Vagina (tissue), 2 donors: ENCODE measurements around the gene TRAPPC10. TPM values are rescaled to one million over a fixed set of nuclear protein-coding genes. Genes with fewer than 3 reads are reported as not detected.
A peak's percentile ranks its signal among the peaks of the same experiment; 100 is the strongest.

Experiments
- DNase-seq, 2 donors: peaks; one replicate each; pipeline ENCODE4 v3.0.0-alpha.2; 2017; ENCODE audit errors: extremely low spot score in 2 of 2
- H3K27ac ChIP-seq: fragments of 200-600 bp; sonication (generic); one replicate; pipeline ENCODE4 v1.5.1; 2019
- H3K27me3 ChIP-seq: fragments of 200-600 bp; sonication (generic); one replicate; pipeline ENCODE4 v1.5.1; 2019
- H3K36me3 ChIP-seq, 2 donors: fragments of 200-600 bp; sonication (generic); one replicate each; pipeline ENCODE4 v1.5.1; 2017 to 2019
- H3K4me1 ChIP-seq: fragments of 200-600 bp; sonication (generic); one replicate; pipeline ENCODE4 v1.5.1; 2019
- H3K4me3 ChIP-seq, 2 donors: fragments of 200-600 bp; sonication (generic); 1 replicate in 1 of 2; 2 replicates in 1 of 2; pipeline ENCODE4 v1.5.1; 2016 to 2019
- H3K9me3 ChIP-seq: fragments of 200-600 bp; sonication (generic); one replicate; pipeline ENCODE4 v1.5.1; 2019
- CTCF ChIP-seq, 3 experiments: fragments of 450-650 bp in 2 of 3; fragments of 200-600 bp in 1 of 3; sonication (generic) in 1 of 3; IDR thresholded peaks; one replicate each; pipeline ENCODE4 v1.5.1; 2017 to 2019; ENCODE audit warnings: antibody characterized with exemption in 3 of 3, mild to moderate bottlenecking in 2 of 3, moderate library complexity in 2 of 3
- POLR2A ChIP-seq, 2 donors: fragments of 450-650 bp; IDR thresholded peaks; one replicate each; pipeline ENCODE4 v1.6.1; 2017; ENCODE audit warnings: antibody characterized with exemption in 2 of 2, mild to moderate bottlenecking in 2 of 2, moderate library complexity in 2 of 2
- POLR2AphosphoS5 ChIP-seq, 2 donors: sonication (generic); formaldehyde crosslinking; IDR thresholded peaks; one replicate each; pipeline ENCODE4 v1.9.0; 2017; ENCODE audit warnings: antibody characterized with exemption in 2 of 2, mild to moderate bottlenecking in 2 of 2, low read depth in 1 of 2; ENCODE audit not compliant: insufficient read depth in 1 of 2
- intact Hi-C: fragments of 100-400 bp; cut with DNase I; formaldehyde crosslinking; loops from one replicate; pipeline ENCODE4 v1.15.1; 2023
- total RNA-seq: library from RNA; depleted of rRNA; stranded (reverse); fragments of >200 nt; gene quantifications from one replicate; pipeline ENCODE4 v1.2.3, GENCODE V29; 2016

Gene TRAPPC10
- total RNA-seq, 1 donor from 2014 or later, result 22.6 TPM

DNA sequence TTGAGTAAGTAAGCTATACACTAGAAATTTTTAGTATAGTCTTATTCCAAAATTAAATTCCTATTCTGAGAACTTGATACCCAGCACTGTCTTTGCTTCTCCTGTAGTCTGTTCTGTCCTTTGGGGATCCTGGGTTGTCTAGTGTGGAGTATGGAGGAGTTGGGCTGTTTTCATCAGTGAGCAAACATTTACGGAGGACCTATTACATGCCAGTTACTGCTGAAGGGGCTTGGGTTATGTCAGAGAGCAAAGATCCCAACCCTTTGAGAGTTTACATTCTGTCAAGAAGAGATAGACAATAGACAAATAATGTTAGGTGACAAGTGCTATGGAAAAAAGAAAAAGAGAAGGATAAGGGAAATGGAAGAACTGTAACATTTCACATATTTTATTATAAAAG is 9.0 kb downstream of the TRAPPC10 start:
- Histone ChIP-seq H3K4me1 (peaks cover 27% of the 10 kb centered on the region), H3K27ac (no peak overlapping the region), H3K27me3 (no peaks in the 10 kb centered on the region), H3K36me3 (no peaks in the 10 kb centered on the region), H3K9me3 (no peaks in the 10 kb centered on the region), H3K4me3 (no peak overlapping the region)
- DNase-seq, result no peak
- intact Hi-C loops, result no loop called here
- no peak for TF ChIP-seq CTCF (IDR thresholded peaks at IDR 0.05)
- no peak for TF ChIP-seq POLR2A (IDR thresholded peaks at IDR 0.05)
- no peak for TF ChIP-seq POLR2AphosphoS5 (IDR thresholded peaks at IDR 0.05; ENCODE audit: insufficient read depth in 1 of 2, low read depth in 1 of 2)

DNA sequence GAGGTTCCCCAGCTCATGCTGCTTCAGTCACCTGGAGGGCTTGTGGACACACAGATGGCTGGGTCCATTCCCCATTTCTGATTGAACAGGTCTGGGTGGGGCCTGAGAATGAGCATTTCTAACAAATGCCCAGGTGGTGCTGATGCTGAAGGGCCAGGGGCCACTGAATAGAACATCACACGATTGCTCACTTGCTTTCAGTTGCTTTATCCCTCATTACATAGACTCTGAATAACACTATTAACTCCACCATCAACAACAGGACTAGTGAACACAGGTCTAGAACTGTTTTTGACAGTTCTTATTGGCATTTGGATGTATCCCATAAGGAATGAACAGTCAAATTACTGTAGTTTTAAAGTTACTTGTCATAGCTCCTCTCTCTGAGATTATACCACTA is 12.1 kb downstream of the TRAPPC10 start:
- no peak overlapping the region for H3K4me3 ChIP-seq
- TF ChIP-seq POLR2AphosphoS5 (IDR thresholded peaks at IDR 0.05; ENCODE audit: insufficient read depth in 1 of 2, low read depth in 1 of 2) (no peak), POLR2A (IDR thresholded peaks at IDR 0.05) (no peak), CTCF (IDR thresholded peaks at IDR 0.05) (no peak)
- no peak for DNase-seq
- no peaks in the 10 kb centered on the region for H3K9me3 ChIP-seq
- H3K36me3 ChIP-seq, result no peaks in the 10 kb centered on the region
- H3K4me1 ChIP-seq, result peaks cover 26% of the 10 kb centered on the region
- no peaks in the 10 kb centered on the region for H3K27me3 ChIP-seq
- H3K27ac ChIP-seq, result no peak overlapping the region
- intact Hi-C loops, result no loop called here

GRCh38 chr21:44024887-44025353 is 12.8 kb downstream of the TRAPPC10 start:
- peak overlapping the region; percentile 47 for H3K27ac ChIP-seq
- H3K4me3 ChIP-seq, result no peak overlapping the region
- H3K27me3 ChIP-seq, result no peaks in the 10 kb centered on the region
- intact Hi-C loops, result no loop called here
- H3K36me3 ChIP-seq, result no peaks in the 10 kb centered on the region
- H3K9me3 ChIP-seq, result no peaks in the 10 kb centered on the region
- no peak for TF ChIP-seq POLR2A (IDR thresholded peaks at IDR 0.05)
- TF ChIP-seq CTCF (IDR thresholded peaks at IDR 0.05), result no peak
- DNase-seq, result no peak
- peaks cover 30% of the 10 kb centered on the region for H3K4me1 ChIP-seq

GRCh38 chr21:44027607-44028286 is 15.6 kb downstream of the TRAPPC10 start:
- TF ChIP-seq POLR2AphosphoS5 (IDR thresholded peaks at IDR 0.05; ENCODE audit: insufficient read depth in 1 of 2, low read depth in 1 of 2) (no peak), POLR2A (IDR thresholded peaks at IDR 0.05) (no peak), CTCF (IDR thresholded peaks at IDR 0.05) (no peak)
- intact Hi-C loops, result no loop called here
- Histone ChIP-seq H3K36me3 (peaks cover 0 to 5% of the 10 kb centered on the region in 2 donors), H3K27me3 (no peaks in the 10 kb centered on the region), H3K9me3 (no peaks in the 10 kb centered on the region), H3K4me1 (peaks cover 30% of the 10 kb centered on the region), H3K27ac (no peak overlapping the region), H3K4me3 (no peak overlapping the region)
- DNase-seq, result no peak

GRCh38 chr21:44028287-44028659 is 16.2 kb downstream of the TRAPPC10 start:
- DNase-seq, result no peak
- Histone ChIP-seq H3K4me1 (peaks cover 30% of the 10 kb centered on the region), H3K27me3 (no peaks in the 10 kb centered on the region), H3K9me3 (no peaks in the 10 kb centered on the region), H3K4me3 (no peak overlapping the region), H3K36me3 (peaks cover 0 to 10% of the 10 kb centered on the region in 2 donors), H3K27ac (no peak overlapping the region)
- TF ChIP-seq POLR2A (IDR thresholded peaks at IDR 0.05), result no peak
- TF ChIP-seq CTCF (IDR thresholded peaks at IDR 0.05), result no peak
- no peak for TF ChIP-seq POLR2AphosphoS5 (IDR thresholded peaks at IDR 0.05; ENCODE audit: insufficient read depth in 1 of 2, low read depth in 1 of 2)
- intact Hi-C loops, result no loop called here
